ENCODE results near the gene BAMBI. TPM values are rescaled to one million over a fixed set of nuclear protein-coding genes. Genes with fewer than 3 reads are reported as not detected.

The BAMBI gene
- total RNA-seq, 1 donor from 2014 or later: 13.3 TPM

DNA sequence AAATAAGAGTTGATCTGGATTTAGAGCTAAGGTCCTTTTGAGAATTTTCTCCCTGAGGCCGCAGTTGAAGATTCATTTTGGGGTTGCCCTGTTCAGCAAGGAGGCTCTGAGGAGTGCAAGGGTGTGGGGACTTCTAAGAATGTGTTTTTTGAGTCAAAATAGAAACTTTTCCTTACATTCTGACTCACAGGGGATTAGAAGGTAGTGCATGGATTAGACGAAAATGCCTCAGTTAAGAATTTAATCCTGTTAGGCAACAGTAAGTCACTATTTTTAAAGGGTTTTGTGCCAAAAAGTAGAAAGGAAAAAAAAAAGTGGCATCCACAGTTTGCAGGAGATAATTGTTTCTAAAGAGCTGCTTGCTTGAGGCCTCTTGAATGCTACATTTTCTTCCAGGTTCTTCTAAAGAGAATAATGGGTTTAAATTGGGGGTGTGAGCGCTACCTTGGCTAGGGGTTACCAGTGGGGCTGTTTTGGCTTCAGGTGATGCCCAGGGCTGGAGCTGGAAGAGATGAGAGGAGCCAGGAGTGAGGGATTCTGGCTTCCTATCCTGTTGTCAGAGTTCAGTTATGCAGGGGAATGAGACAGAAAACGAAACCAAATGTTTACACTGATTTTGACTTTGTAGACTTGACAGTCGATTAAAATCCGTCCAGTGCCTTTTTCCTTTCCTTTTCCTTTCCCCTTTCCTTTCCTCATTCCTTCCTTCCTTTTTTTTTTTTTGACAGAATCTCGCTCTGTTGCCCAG lies 52.9 kb downstream of the BAMBI start:
- no peak for DNase-seq (ENCODE audit: low spot score)
- Mint-ChIP-seq H3K27me3 (ENCODE audit: unreplicated experiment) (no peaks in the 10 kb centered on the region), H3K27ac (ENCODE audit: unreplicated experiment) (no peak overlapping the region), H3K4me3 (ENCODE audit: unreplicated experiment) (no peak overlapping the region), H3K9me3 (ENCODE audit: unreplicated experiment) (no peaks in the 10 kb centered on the region), H3K36me3 (ENCODE audit: low read depth, unreplicated experiment) (no peaks in the 10 kb centered on the region), H3K4me1 (ENCODE audit: unreplicated experiment) (peaks cover 3% of the 10 kb centered on the region)
- no peak for TF ChIP-seq CTCF (IDR thresholded peaks at IDR 0.05; ENCODE audit: unreplicated experiment)

DNA sequence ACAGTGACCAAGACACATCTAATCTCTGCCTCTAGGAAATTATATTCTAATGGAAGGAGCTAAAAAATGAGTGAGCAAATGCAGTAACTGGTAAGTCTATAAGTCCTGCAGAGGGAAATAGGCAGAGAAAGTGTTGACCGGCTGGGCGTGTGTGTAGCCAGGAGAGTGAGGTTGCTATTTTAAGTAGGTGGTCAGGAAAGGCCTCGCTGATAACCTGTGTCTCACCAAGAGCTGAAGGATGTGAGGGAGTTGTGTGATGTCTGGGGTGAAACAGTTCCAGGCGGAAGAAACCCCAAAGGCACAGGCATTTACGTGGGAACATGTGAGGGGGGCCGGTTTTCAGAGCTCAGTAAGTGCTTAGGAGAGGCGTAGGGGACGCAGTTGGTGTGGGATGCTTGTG lies 54.8 kb downstream of the BAMBI start:
- no peaks in the 10 kb centered on the region for H3K27me3 Mint-ChIP-seq (ENCODE audit: unreplicated experiment)
- peaks cover 3% of the 10 kb centered on the region for H3K4me1 Mint-ChIP-seq (ENCODE audit: unreplicated experiment)
- no peak for DNase-seq (ENCODE audit: low spot score)
- no peak overlapping the region for H3K4me3 Mint-ChIP-seq (ENCODE audit: unreplicated experiment)
- H3K27ac Mint-ChIP-seq (ENCODE audit: unreplicated experiment): no peak overlapping the region
- no peaks in the 10 kb centered on the region for H3K9me3 Mint-ChIP-seq (ENCODE audit: unreplicated experiment)
- H3K36me3 Mint-ChIP-seq (ENCODE audit: low read depth, unreplicated experiment): no peaks in the 10 kb centered on the region
- no peak for TF ChIP-seq CTCF (IDR thresholded peaks at IDR 0.05; ENCODE audit: unreplicated experiment)

Other genes starting within 250 kb of the BAMBI start
- 122 TPM for gene WAC, start 144.4 kb upstream of the BAMBI start, total RNA-seq (ENCODE audit: unreplicated experiment)

All from endothelial cell (in vitro differentiated cells).